Liver (tissue), 9 donors: ENCODE measurements around the gene DCTN4. TPM values are rescaled to one million over a fixed set of nuclear protein-coding genes. Genes with fewer than 3 reads are reported as not detected.

ENCODE experiments used
- DNase-seq: peaks from one replicate; pipeline ENCODE4 v3.0.0-alpha.2; 2017; ENCODE audit warnings: low spot score
- H3K27ac ChIP-seq, 2 donors: one replicate each; pipeline ENCODE4 v1.7.0; 2013; ENCODE audit warnings: inconsistent platforms in 2 of 2, low read length in 2 of 2, control low read depth in 1 of 2, low read depth in 1 of 2, mild to moderate bottlenecking in 1 of 2
- H3K27me3 ChIP-seq, 4 donors: one replicate each; pipeline versions ENCODE4 v1.6.1 to v1.7.0; 2013; ENCODE audit warnings: low read length in 3 of 4, inconsistent platforms in 1 of 4, mild to moderate bottlenecking in 1 of 4, moderate library complexity in 1 of 4; ENCODE audit not compliant: control insufficient read depth in 4 of 4, insufficient read depth in 4 of 4
- H3K36me3 ChIP-seq, 4 donors: one replicate each; pipeline versions ENCODE4 v1.6.1 to v1.7.0; 2013; ENCODE audit warnings: low read length in 3 of 4, mild to moderate bottlenecking in 3 of 4, low read depth in 1 of 4, moderate library complexity in 1 of 4; ENCODE audit not compliant: control insufficient read depth in 4 of 4, insufficient read depth in 3 of 4
- H3K4me1 ChIP-seq, 4 donors: one replicate each; pipeline versions ENCODE4 v1.6.1 to v1.7.0; 2013; ENCODE audit warnings: low read length in 3 of 4, mild to moderate bottlenecking in 3 of 4, moderate library complexity in 1 of 4; ENCODE audit not compliant: control insufficient read depth in 4 of 4, insufficient read depth in 4 of 4
- H3K4me3 ChIP-seq, 3 donors: one replicate each; pipeline versions ENCODE4 v1.6.1 to v1.7.0; 2013; ENCODE audit warnings: low read length in 3 of 3, control low read depth in 1 of 3, low read depth in 1 of 3, mild to moderate bottlenecking in 1 of 3
- H3K9ac ChIP-seq, 2 donors: one replicate each; pipeline ENCODE4 v1.7.0; 2013; ENCODE audit warnings: low read length in 2 of 2, mild to moderate bottlenecking in 2 of 2, moderate library complexity in 2 of 2, control low read depth in 1 of 2, low read depth in 1 of 2
- H3K9me3 ChIP-seq, 4 donors: one replicate each; pipeline versions ENCODE4 v1.6.1 to v1.7.0; 2013; ENCODE audit warnings: low read length in 3 of 4; ENCODE audit not compliant: control insufficient read depth in 4 of 4
- EGR1 ChIP-seq, 2 donors: IDR thresholded peaks; 2 replicates each; pipeline ENCODE4 v1.6.1; 2016 to 2018; ENCODE audit warnings: antibody characterized with exemption in 2 of 2, low read depth in 2 of 2
- FOXA2 ChIP-seq: IDR thresholded peaks from 2 replicates; pipeline ENCODE4 v1.6.1; 2016; ENCODE audit warnings: antibody characterized with exemption
- GABPA ChIP-seq, 2 donors: IDR thresholded peaks in 1 of 2; conservative IDR thresholded peaks in 1 of 2; 2 replicates each; pipeline ENCODE4 v1.6.1; 2016; ENCODE audit warnings: antibody characterized with exemption in 2 of 2, mild to moderate bottlenecking in 1 of 2, moderate library complexity in 1 of 2
- HNF4G ChIP-seq: IDR thresholded peaks from 2 replicates; pipeline ENCODE4 v1.6.1; 2016; ENCODE audit warnings: antibody characterized with exemption
- JUND ChIP-seq, 2 donors: IDR thresholded peaks; 2 replicates each; pipeline ENCODE4 v1.6.1; 2016; ENCODE audit warnings: antibody characterized with exemption in 2 of 2
- NR2F2 ChIP-seq: IDR thresholded peaks from 2 replicates; pipeline ENCODE4 v1.6.1; 2016; ENCODE audit warnings: antibody characterized with exemption
- RXRA ChIP-seq, 2 donors: IDR thresholded peaks; 2 replicates each; pipeline ENCODE4 v1.6.1; 2017 to 2018; ENCODE audit warnings: antibody characterized with exemption in 2 of 2, mild to moderate bottlenecking in 1 of 2
- SP1 ChIP-seq: IDR thresholded peaks from 2 replicates; pipeline ENCODE4 v1.6.1; 2018; ENCODE audit warnings: antibody characterized with exemption, mild to moderate bottlenecking
- TAF1 ChIP-seq: conservative IDR thresholded peaks from 2 replicates; pipeline ENCODE4 v1.6.1; 2016; ENCODE audit warnings: antibody characterized with exemption, mild to moderate bottlenecking
- YY1 ChIP-seq: IDR thresholded peaks from 2 replicates; pipeline ENCODE4 v1.6.1; 2016; ENCODE audit warnings: antibody characterized with exemption, mild to moderate bottlenecking
- WGBS: extraction: QIAGEN DNeasy Blood & Tissue Kit; methylation state at CpG from one replicate; pipeline ENCODE4 v1.1.7; 2013; 5-methylcytosine and 5-hydroxymethylcytosine counted together
- polyA plus RNA-seq, 2 donors: library from polyadenylated mRNA; stranded (reverse) in 1 of 2; unstranded in 1 of 2; fragments of 200-250 nt in 1 of 2; fragments of >200 nt in 1 of 2; fragmentation: Nextera tagmentation in 1 of 2; extraction: Ambion mirVana in 1 of 2; gene quantifications; one replicate each; pipeline versions ENCODE4 v1.2.1 to v1.2.3, GENCODE V29; 2013 to 2015
- total RNA-seq, 2 donors: library from RNA; depleted of rRNA; stranded (reverse); fragments of >200 nt; gene quantifications; one replicate each; pipeline ENCODE4 v1.2.3, GENCODE V29; 2014
- TF ChIP-seq, protein P1 (sequence below): fragments of 150-350 bp; IDR thresholded peaks from 2 replicates; pipeline ENCODE4 v1.5.1; 2017; ENCODE audit warnings: improper control_type of control experiment, low read depth, low read length; ENCODE audit not compliant: missing input control
- TF ChIP-seq, protein P2 (sequence below): IDR thresholded peaks from 2 replicates; pipeline ENCODE4 v1.6.1; 2016; ENCODE audit warnings: antibody characterized with exemption, mild to moderate bottlenecking
- TF ChIP-seq, protein P3 (sequence below): IDR thresholded peaks from 2 replicates; pipeline ENCODE4 v1.6.1; 2016; ENCODE audit warnings: antibody characterized with exemption
- donor health status: healthy.
- donor health status: healthy.
- donor health status: healthy.
- donor health status: healthy.
- donor health status: healthy.

Gene DCTN4
- total and polyA plus RNA-seq, 4 donors: 10.3 to 29.6 (median 20.2) TPM

DNA sequence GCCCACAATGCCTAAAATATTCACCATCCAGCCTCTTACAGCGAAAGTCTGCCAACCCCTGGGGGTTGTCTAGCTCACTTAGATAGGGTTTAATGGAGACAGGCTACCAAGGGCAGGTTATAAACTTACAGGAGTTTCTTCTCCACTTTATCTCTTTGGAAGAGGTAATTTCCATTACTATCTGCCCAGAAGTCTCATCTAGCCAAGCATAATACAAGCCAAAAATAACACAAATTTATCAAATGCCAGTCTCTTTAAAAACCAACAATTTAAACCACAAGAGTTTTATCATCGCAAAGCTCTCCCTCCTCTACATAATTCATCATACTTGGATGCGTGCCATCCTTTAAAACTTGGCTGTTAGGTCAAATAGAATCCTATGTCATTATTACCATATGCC lies 64.2 kb downstream of the DCTN4 start (continued):
- TF ChIP-seq, protein P1, sequence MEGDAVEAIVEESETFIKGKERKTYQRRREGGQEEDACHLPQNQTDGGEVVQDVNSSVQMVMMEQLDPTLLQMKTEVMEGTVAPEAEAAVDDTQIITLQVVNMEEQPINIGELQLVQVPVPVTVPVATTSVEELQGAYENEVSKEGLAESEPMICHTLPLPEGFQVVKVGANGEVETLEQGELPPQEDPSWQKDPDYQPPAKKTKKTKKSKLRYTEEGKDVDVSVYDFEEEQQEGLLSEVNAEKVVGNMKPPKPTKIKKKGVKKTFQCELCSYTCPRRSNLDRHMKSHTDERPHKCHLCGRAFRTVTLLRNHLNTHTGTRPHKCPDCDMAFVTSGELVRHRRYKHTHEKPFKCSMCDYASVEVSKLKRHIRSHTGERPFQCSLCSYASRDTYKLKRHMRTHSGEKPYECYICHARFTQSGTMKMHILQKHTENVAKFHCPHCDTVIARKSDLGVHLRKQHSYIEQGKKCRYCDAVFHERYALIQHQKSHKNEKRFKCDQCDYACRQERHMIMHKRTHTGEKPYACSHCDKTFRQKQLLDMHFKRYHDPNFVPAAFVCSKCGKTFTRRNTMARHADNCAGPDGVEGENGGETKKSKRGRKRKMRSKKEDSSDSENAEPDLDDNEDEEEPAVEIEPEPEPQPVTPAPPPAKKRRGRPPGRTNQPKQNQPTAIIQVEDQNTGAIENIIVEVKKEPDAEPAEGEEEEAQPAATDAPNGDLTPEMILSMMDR: no peak
- no peak for TF ChIP-seq HNF4G
- no peak for TF ChIP-seq YY1
- TF ChIP-seq EGR1 (IDR thresholded peaks at IDR 0.05; ENCODE audit: low read depth in 2 of 2): no peak

DNA sequence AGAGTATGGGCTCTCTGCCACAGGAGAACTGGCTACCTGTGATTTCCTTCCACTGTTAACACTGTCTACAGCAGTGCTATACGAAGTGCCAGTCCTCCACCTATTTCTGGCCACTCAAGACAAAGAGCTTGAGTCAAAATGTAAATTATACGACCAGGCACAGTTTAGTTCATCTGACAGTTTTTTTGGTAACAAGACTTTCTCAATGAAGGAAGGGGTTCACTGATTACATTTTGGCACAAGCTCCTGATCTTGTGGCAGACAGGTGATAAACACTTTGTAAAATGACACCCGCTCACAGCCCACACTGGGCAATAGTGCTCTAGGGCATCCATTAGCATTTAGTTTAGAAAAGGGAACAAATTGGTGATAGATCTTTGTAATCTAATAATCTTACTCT lies 66.5 kb downstream of the DCTN4 start:
- no peak for TF ChIP-seq JUND (IDR thresholded peaks at IDR 0.05)
- TF ChIP-seq RXRA (IDR thresholded peaks at IDR 0.05): no peak
- TF ChIP-seq EGR1 (IDR thresholded peaks at IDR 0.05; ENCODE audit: low read depth in 2 of 2): no peak
- no peak for TF ChIP-seq FOXA2
- TF ChIP-seq, protein P2, sequence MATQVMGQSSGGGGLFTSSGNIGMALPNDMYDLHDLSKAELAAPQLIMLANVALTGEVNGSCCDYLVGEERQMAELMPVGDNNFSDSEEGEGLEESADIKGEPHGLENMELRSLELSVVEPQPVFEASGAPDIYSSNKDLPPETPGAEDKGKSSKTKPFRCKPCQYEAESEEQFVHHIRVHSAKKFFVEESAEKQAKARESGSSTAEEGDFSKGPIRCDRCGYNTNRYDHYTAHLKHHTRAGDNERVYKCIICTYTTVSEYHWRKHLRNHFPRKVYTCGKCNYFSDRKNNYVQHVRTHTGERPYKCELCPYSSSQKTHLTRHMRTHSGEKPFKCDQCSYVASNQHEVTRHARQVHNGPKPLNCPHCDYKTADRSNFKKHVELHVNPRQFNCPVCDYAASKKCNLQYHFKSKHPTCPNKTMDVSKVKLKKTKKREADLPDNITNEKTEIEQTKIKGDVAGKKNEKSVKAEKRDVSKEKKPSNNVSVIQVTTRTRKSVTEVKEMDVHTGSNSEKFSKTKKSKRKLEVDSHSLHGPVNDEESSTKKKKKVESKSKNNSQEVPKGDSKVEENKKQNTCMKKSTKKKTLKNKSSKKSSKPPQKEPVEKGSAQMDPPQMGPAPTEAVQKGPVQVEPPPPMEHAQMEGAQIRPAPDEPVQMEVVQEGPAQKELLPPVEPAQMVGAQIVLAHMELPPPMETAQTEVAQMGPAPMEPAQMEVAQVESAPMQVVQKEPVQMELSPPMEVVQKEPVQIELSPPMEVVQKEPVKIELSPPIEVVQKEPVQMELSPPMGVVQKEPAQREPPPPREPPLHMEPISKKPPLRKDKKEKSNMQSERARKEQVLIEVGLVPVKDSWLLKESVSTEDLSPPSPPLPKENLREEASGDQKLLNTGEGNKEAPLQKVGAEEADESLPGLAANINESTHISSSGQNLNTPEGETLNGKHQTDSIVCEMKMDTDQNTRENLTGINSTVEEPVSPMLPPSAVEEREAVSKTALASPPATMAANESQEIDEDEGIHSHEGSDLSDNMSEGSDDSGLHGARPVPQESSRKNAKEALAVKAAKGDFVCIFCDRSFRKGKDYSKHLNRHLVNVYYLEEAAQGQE: no peak
- peaks cover 32 to 72% (median 65%) of the 10 kb centered on the region in 4 donors for H3K36me3 ChIP-seq
- no peak overlapping the region for H3K27ac ChIP-seq
- H3K27me3 ChIP-seq: no peaks in the 10 kb centered on the region
- WGBS: 92% methylated on average over 3 of the region's 3 CpGs
- no peaks in the 10 kb centered on the region for H3K4me1 ChIP-seq
- H3K9me3 ChIP-seq: no peaks in the 10 kb centered on the region
- H3K9ac ChIP-seq: no peak overlapping the region
- no peak overlapping the region for H3K4me3 ChIP-seq
- DNase-seq: no peak

DNA sequence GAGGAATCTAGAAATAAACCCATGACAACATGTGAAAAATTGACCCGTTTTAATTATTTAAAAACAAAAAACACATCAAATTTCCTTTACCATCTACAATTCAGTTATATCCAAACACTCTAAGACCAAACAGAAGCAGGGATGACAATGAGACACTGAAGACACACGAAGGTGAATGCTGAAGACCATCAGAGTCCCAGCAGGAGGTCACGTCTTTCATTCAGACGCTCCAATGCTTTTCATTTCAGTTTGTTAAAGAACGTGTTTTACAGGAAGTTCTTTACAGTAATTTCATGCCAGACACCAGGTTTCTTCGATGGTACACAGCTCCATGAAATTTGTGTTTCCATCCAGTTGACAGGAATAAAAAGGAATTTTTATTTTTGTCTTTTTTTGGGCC lies 68.1 kb downstream of the DCTN4 start:
- Histone ChIP-seq H3K36me3 (peaks cover 26 to 59% (median 51%) of the 10 kb centered on the region in 4 donors), H3K9ac (no peak overlapping the region), H3K4me1 (no peaks in the 10 kb centered on the region), H3K27ac (no peak overlapping the region), H3K27me3 (no peaks in the 10 kb centered on the region), H3K4me3 (no peak overlapping the region), H3K9me3 (no peaks in the 10 kb centered on the region)
- 86% methylated on average over 6 of the region's 6 CpGs for WGBS
- TF ChIP-seq FOXA2: no peak
- no peak for TF ChIP-seq NR2F2
- TF ChIP-seq, protein P3, sequence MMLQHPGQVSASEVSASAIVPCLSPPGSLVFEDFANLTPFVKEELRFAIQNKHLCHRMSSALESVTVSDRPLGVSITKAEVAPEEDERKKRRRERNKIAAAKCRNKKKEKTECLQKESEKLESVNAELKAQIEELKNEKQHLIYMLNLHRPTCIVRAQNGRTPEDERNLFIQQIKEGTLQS: no peak
- TF ChIP-seq GABPA (IDR thresholded peaks at IDR 0.05 in 1 of 2, conservative IDR thresholded peaks at IDR 0.05 in 1 of 2): no peak
- TF ChIP-seq RXRA (IDR thresholded peaks at IDR 0.05): no peak
- no peak for TF ChIP-seq EGR1 (IDR thresholded peaks at IDR 0.05; ENCODE audit: low read depth in 2 of 2)
- TF ChIP-seq TAF1: no peak
- TF ChIP-seq HNF4G: no peak
- TF ChIP-seq, protein P1: no peak
- TF ChIP-seq SP1: no peak
- TF ChIP-seq, protein P2: no peak
- no peak for DNase-seq
